BLaER1 (cell line): ENCODE data around the gene MRPS18B.

Experiments
- H3K27ac ChIP-seq: shearing (Covaris generic); formaldehyde crosslinking; 2 replicates; pipeline ENCODE4 v1.8.1; 2022
- H3K27me3 ChIP-seq: shearing (Covaris generic); formaldehyde crosslinking; 2 replicates; pipeline ENCODE4 v1.8.1; 2022
- H3K36me3 ChIP-seq: shearing (Covaris generic); formaldehyde crosslinking; 2 replicates; pipeline ENCODE4 v1.8.1; 2022
- H3K4me1 ChIP-seq: shearing (Covaris generic); formaldehyde crosslinking; 2 replicates; pipeline ENCODE4 v1.8.1; 2022
- H3K4me2 ChIP-seq: shearing (Covaris generic); formaldehyde crosslinking; 2 replicates; pipeline ENCODE4 v1.8.1; 2022
- H3K4me3 ChIP-seq: shearing (Covaris generic); formaldehyde crosslinking; 2 replicates; pipeline ENCODE4 v1.8.1; 2022
- H3K9ac ChIP-seq: shearing (Covaris generic); formaldehyde crosslinking; 2 replicates; pipeline ENCODE4 v1.8.1; 2022
- H3K9me3 ChIP-seq: shearing (Covaris generic); formaldehyde crosslinking; 2 replicates; pipeline ENCODE4 v1.8.1; 2022
- H4K20me1 ChIP-seq: shearing (Covaris generic); formaldehyde crosslinking; 2 replicates; pipeline ENCODE4 v1.8.1; 2022
- Cebpa-rat ChIP-seq: shearing (Covaris generic); IDR thresholded peaks from 2 replicates; pipeline ENCODE4 v1.8.1; 2022

The MRPS18B gene

GRCh38 chr6:30617565-30618269 lies at the start of gene MRPS18B:
TSS of gene MRPS18B (plus strand) at chr6:30617840. CDS start at chr6:30617866, 26 bp downstream.
- Histone ChIP-seq H3K4me3 (peak within 1 kb of the TSS; percentile 82), H3K27ac (peak within 1 kb of the TSS; percentile 98), H4K20me1 (peaks cover 20% of the 10 kb centered on the region), H3K36me3 (peaks cover 59% of the 10 kb centered on the region), H3K9me3 (no peaks in the 10 kb centered on the region), H3K27me3 (no peaks in the 10 kb centered on the region), H3K4me2 (peak within 1 kb of the TSS; percentile 93), H3K9ac (peak within 1 kb of the TSS; percentile 99), H3K4me1 (peaks cover 34% of the 10 kb centered on the region)
- TF ChIP-seq Cebpa-rat = no peak

DNA sequence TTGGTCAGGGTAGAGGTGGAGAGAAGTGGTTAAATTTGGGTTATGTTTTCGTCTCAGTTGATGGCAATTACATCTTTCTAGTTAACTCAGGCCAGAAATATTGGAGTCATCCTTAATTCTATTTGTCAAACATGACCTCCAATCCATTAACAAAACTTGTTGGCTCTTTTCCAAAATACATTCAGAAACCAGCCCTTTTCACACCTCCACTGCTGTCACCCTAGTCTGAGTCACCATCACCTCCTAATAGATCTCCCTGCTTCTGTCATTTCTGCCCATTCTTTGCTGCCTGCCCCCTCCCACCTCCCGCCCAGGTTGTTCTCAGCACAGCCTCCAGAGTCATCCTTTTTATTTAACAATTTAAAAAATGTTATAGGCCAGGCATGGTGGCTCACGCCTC lies 49.4 kb upstream of the MRPS18B start:
- no peaks in the 10 kb centered on the region for H3K27me3 ChIP-seq
- H3K9ac ChIP-seq = no peak overlapping the region
- H4K20me1 ChIP-seq = peaks cover 23% of the 10 kb centered on the region
- H3K36me3 ChIP-seq = peaks cover 17% of the 10 kb centered on the region
- no peak overlapping the region for H3K4me2 ChIP-seq
- no peak overlapping the region for H3K4me3 ChIP-seq
- H3K4me1 ChIP-seq = peaks cover 26% of the 10 kb centered on the region
- no peaks in the 10 kb centered on the region for H3K9me3 ChIP-seq
- TF ChIP-seq Cebpa-rat = no peak
- H3K27ac ChIP-seq = no peak overlapping the region

GRCh38 chr6:30570263-30570662 lies 47.4 kb upstream of the MRPS18B start:
- Histone ChIP-seq H3K36me3 (peaks cover 25% of the 10 kb centered on the region; the same call in 1 of the 2 replicates), H3K4me2 (peak overlapping the region; percentile 92), H3K4me3 (peak overlapping the region; percentile 75), H4K20me1 (peaks cover 39% of the 10 kb centered on the region), H3K27me3 (no peaks in the 10 kb centered on the region), H3K4me1 (peaks cover 40% of the 10 kb centered on the region), H3K9me3 (no peaks in the 10 kb centered on the region), H3K9ac (peak overlapping the region; percentile 91), H3K27ac (no peak overlapping the region)
- TF ChIP-seq Cebpa-rat = no peak

GRCh38 chr6:30570740-30571074 lies 46.9 kb upstream of the MRPS18B start:
- Histone ChIP-seq H3K9ac (peak overlapping the region; percentile 91), H3K27ac (peak overlapping the region; percentile 91), H3K27me3 (no peaks in the 10 kb centered on the region), H3K4me1 (peaks cover 40% of the 10 kb centered on the region), H3K4me2 (peak overlapping the region; percentile 92), H3K9me3 (no peaks in the 10 kb centered on the region), H4K20me1 (peaks cover 43% of the 10 kb centered on the region), H3K4me3 (peak overlapping the region; percentile 75), H3K36me3 (peaks cover 30% of the 10 kb centered on the region)
- no peak for TF ChIP-seq Cebpa-rat

GRCh38 chr6:30571075-30571761 lies 46.4 kb upstream of the MRPS18B start, which contains the start of gene ABCF1:
TSS of gene ABCF1 (plus strand) at chr6:30571442. CDS start at chr6:30571488, 46 bp downstream.
- Histone ChIP-seq H3K4me2 (peak within 1 kb of the TSS; percentile 92), H3K36me3 (peaks cover 32% of the 10 kb centered on the region), H3K4me1 (peaks cover 40% of the 10 kb centered on the region), H4K20me1 (peaks cover 49% of the 10 kb centered on the region), H3K9ac (peak within 1 kb of the TSS; percentile 91), H3K9me3 (no peaks in the 10 kb centered on the region), H3K27ac (peak within 1 kb of the TSS; percentile 91), H3K27me3 (no peaks in the 10 kb centered on the region), H3K4me3 (peak within 1 kb of the TSS; percentile 75)
- no peak for TF ChIP-seq Cebpa-rat

DNA sequence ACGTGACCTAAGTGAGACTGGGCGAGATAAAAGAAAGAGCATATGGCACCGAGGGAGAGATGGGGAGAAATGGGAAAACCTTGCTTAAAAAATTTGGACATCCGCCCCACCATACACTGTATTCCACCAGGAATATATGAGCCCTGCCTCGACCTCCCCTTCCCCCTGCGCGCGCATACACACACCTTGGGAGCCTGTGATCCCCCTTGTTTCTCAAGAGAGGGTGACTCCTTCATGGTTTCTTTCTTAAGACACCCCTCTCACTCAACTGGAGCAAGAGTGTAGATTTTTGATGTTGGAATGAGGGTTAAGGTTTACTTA lies 45.9 kb upstream of the MRPS18B start:
- Histone ChIP-seq H3K4me3 (peak overlapping the region; percentile 75), H3K4me1 (peaks cover 40% of the 10 kb centered on the region), H3K27ac (peak overlapping the region; percentile 91), H3K27me3 (no peaks in the 10 kb centered on the region), H3K4me2 (peak overlapping the region; percentile 90), H3K36me3 (peaks cover 37% of the 10 kb centered on the region), H3K9me3 (no peaks in the 10 kb centered on the region), H3K9ac (peak overlapping the region; percentile 91), H4K20me1 (peaks cover 54% of the 10 kb centered on the region)
- TF ChIP-seq Cebpa-rat = no peak

DNA sequence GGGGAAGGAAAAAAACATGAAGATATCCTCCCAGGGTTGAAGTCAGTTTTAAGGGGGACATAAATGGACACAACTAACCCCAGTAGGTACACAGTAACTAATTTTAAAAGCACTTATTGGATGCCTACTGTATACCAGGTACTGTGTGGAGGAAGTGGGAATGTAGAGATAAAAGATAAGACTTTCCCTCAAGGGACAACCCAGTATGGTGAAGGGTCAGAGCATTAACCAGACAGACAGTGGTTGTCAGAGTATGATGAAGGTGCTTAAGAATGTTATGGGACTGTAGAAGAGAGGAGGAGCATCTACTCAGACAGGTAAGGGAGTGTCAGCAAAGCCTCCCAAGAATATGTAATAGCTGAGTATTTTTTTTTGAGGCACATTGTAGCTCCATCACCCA lies 45.5 kb upstream of the MRPS18B start:
- Histone ChIP-seq H3K4me3 (peak overlapping the region; percentile 75), H3K27me3 (no peaks in the 10 kb centered on the region), H3K4me2 (peak overlapping the region; percentile 90), H3K4me1 (peaks cover 40% of the 10 kb centered on the region), H4K20me1 (peaks cover 58% of the 10 kb centered on the region), H3K27ac (peak overlapping the region; percentile 91), H3K9ac (peak overlapping the region; percentile 91), H3K36me3 (peaks cover 42% of the 10 kb centered on the region), H3K9me3 (no peaks in the 10 kb centered on the region)
- no peak for TF ChIP-seq Cebpa-rat

GRCh38 chr6:30573113-30573512 lies 44.5 kb upstream of the MRPS18B start:
- Histone ChIP-seq H3K27me3 (no peaks in the 10 kb centered on the region), H3K9ac (peak overlapping the region; percentile 91), H4K20me1 (peaks cover 67% of the 10 kb centered on the region), H3K4me2 (peak overlapping the region; percentile 90), H3K4me1 (peaks cover 40% of the 10 kb centered on the region), H3K27ac (no peak overlapping the region), H3K36me3 (peaks cover 51% of the 10 kb centered on the region), H3K9me3 (no peaks in the 10 kb centered on the region), H3K4me3 (peak overlapping the region; percentile 75; the same call in 1 of the 2 replicates)
- TF ChIP-seq Cebpa-rat = no peak

GRCh38 chr6:30578051-30578450 lies 39.6 kb upstream of the MRPS18B start:
- no peaks in the 10 kb centered on the region for H3K27me3 ChIP-seq
- H4K20me1 ChIP-seq = peaks cover 66% of the 10 kb centered on the region
- no peaks in the 10 kb centered on the region for H3K9me3 ChIP-seq
- peaks cover 17% of the 10 kb centered on the region for H3K4me1 ChIP-seq
- no peak overlapping the region for H3K27ac ChIP-seq
- TF ChIP-seq Cebpa-rat = no peak
- no peak overlapping the region for H3K9ac ChIP-seq
- H3K4me2 ChIP-seq = no peak overlapping the region
- no peak overlapping the region for H3K4me3 ChIP-seq
- H3K36me3 ChIP-seq = peaks cover 98% of the 10 kb centered on the region

DNA sequence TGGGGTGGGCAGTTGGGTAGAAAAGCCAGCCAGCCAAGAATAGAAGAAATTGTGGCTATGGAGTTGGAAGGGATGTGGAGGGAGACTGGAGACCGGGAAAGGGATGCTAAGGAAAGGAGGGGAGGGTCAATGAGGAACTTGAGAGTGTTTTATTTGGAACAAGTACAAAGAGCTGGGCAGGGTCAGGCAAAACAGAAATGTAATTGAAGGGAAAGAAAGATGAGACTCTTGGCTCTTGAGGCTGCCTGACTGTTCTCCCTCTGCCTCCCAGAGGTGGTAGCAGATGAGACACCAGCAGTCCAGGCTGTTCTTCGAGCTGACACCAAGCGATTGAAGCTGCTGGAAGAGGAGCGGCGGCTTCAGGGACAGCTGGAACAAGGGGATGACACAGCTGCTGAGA lies 33.7 kb upstream of the MRPS18B start:
- peaks cover 15% of the 10 kb centered on the region for H4K20me1 ChIP-seq

More for the DNA sequence above, 33.7 kb upstream of the MRPS18B start:
- Histone ChIP-seq H3K27ac (no peak overlapping the region), H3K4me3 (no peak overlapping the region), H3K9ac (no peak overlapping the region), H3K4me1 (no peaks in the 10 kb centered on the region), H3K27me3 (no peaks in the 10 kb centered on the region), H3K9me3 (no peaks in the 10 kb centered on the region), H3K36me3 (peaks cover 100% of the 10 kb centered on the region), H3K4me2 (no peak overlapping the region)
- no peak for TF ChIP-seq Cebpa-rat
